Measurements from ENCODE around the gene TMEM201. TPM values are rescaled to one million over a fixed set of nuclear protein-coding genes. Genes with fewer than 3 reads are reported as not detected.

TMEM201 gene
- total RNA-seq, 1 experiment from 2014 or later: 68.3 TPM

DNA sequence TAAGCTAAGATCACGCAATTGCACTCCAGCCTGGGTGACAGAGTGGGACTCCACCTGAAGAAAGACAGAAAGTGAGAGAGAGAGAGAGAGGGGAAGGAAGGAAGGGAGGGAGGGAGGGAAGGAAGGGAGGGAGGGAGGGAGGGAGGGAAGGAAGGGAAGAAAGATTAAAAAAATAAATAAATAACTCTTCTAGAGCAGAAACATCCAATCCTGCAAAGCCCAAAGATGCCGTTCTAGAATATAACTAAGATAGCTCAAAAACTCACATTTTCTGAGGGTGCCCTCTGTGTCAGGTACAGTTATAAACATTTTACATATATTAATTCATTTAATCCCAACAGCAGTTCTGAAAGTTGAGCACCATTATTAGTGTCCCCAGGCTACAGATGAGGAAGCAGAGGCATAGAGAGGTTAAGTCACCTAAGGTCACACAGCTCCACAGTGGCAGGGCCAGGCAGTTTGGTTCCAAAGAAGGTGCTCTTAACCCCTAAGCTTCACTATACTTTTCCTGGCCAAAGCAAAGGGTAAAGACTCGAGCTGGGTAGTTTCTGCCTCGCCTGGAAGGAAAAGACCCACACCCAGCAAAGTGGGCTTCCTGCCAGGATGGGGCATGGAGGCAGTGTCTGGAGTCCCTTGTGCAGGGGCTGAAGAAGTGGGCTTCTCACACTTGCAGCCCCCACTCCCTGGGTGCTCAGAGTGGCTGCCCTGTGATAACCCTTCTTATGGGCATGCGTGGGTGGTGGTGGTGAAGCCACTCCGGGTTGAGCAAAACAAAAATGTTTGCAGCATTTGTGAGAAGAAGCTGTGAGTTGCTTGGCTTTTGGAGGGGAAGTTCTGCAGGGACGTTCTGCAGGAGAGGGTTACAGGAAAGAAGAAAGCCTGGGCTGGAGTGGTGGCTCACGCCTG is 54.9 kb downstream of the TMEM201 start:
- in situ Hi-C loops (cut with HindIII; ENCODE audit: low sequenced_read_pairs): no loop called here

GRCh38 chr1:9646037-9646436 is 57.3 kb downstream of the TMEM201 start:
- no peak for DNase-seq (ENCODE audit: low spot score)
- in situ Hi-C loops (cut with HindIII; ENCODE audit: low sequenced_read_pairs): no loop called here

More for the DNA sequence above, 54.9 kb downstream of the TMEM201 start:
- DNase-seq (ENCODE audit: low spot score): no peak

GRCh38 chr1:9648171-9648570 is 59.5 kb downstream of the TMEM201 start:
- in situ Hi-C loops (cut with HindIII; ENCODE audit: low sequenced_read_pairs): no loop called here
- no peak for DNase-seq (ENCODE audit: low spot score)

DNA sequence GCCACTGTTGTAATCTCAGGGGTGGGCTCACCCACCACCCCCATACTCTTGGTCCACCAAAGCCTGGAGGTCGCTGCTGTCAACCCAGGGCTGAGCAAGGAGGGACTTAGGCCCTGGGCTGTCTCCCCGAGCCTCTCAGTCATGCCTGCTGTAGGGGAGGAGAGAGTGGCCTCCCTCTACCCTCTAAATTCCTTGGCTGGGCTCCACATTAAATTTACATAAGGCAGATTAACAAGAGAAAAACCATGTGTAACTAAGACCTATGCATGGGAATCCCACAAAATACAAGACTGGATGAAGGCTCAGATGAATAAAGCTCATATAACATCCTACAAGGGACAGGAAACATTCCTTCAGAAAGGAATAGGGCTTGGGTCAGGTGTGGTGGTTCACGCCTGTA is 61.1 kb downstream of the TMEM201 start:
- in situ Hi-C loops (cut with HindIII; ENCODE audit: low sequenced_read_pairs): loop anchor here (25.0 kb wide), 1 partner anchor 138 kb away; no protein-coding TSS in a partner anchor
- no peak for DNase-seq (ENCODE audit: low spot score)

- no peak for DNase-seq (ENCODE audit: low spot score)
- in situ Hi-C loops (cut with HindIII; ENCODE audit: low sequenced_read_pairs): loop anchor here (25.0 kb wide), 1 partner anchor 136 kb away; no protein-coding TSS in a partner anchor
These were observed 62.5 kb downstream of the TMEM201 start for GRCh38 chr1:9651220-9651564.

- no peak for DNase-seq (ENCODE audit: low spot score)
- in situ Hi-C loops (cut with HindIII; ENCODE audit: low sequenced_read_pairs): loop anchor here (25.0 kb wide), 1 partner anchor 136 kb away; no protein-coding TSS in a partner anchor
These were observed 63.1 kb downstream of the TMEM201 start, which contains the start of gene PIK3CD for GRCh38 chr1:9651565-9652378. TSS of gene PIK3CD (plus strand) at chr1:9651731. CDS start at chr1:9710456, 58,725 bp downstream.

- in situ Hi-C loops (cut with HindIII; ENCODE audit: low sequenced_read_pairs): loop anchor here (25.0 kb wide), 1 partner anchor 135 kb away; no protein-coding TSS in a partner anchor
- DNase-seq (ENCODE audit: low spot score): no peak
These were observed 63.9 kb downstream of the TMEM201 start for GRCh38 chr1:9652379-9653209.

DNA sequence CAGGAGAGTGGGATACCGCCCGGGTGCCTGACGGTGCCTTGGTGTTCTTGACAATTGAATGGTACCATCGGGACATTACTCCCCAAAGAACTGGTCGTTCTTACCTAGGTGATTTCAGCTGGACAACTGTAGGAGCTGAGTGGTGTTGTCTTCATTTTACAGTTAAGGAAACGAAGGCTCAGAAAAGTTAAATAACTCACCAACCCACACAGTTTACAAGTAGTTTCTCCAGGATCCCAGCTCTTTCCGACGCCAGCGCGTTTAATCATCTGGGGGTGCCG is 64.4 kb downstream of the TMEM201 start:
- in situ Hi-C loops (cut with HindIII; ENCODE audit: low sequenced_read_pairs): loop anchor here (25.0 kb wide), 1 partner anchor 134 kb away; no protein-coding TSS in a partner anchor
- no peak for DNase-seq (ENCODE audit: low spot score)

- DNase-seq (ENCODE audit: low spot score): no peak
- in situ Hi-C loops (cut with HindIII; ENCODE audit: low sequenced_read_pairs): loop anchor here (25.0 kb wide), 1 partner anchor 134 kb away; no protein-coding TSS in a partner anchor
These were observed 64.9 kb downstream of the TMEM201 start for GRCh38 chr1:9653491-9654050.

DNA sequence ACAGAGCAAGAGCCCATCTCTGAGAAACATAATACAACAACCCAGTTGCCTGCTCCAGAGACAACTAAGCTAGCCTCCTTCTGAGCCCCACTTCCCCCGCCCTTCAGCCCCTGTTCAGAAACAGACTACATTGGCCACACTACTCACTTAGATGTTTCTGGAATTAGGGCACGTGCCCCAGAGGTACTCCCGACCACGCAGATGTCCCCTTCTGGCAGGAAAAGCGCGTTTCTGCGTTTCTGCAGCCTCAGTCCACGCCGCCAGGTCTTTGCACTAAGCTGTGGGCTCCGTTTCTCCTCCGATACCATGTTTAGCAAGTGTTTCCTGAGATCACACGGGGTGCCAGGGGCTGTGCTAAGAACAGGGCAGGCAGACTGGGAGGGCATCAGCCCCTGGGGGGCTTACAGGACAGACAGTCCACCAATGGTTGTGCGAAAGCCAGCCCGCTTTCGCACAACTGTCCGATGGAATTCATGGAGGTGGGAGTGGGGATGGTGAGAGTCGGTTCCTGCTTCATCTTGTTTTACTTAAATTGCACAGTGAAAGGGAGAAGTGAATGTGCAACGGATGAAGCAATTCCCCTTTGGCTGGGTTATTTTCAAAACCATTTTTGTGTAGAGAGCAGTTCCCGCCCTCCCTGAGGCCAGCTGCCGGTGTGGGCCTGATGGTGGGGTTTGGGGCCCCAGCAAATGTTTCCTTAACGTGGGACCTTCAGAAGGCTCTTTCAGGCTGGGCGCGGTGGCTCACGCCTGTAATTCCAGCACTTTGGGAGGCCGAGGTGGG is 65.5 kb downstream of the TMEM201 start:
- no peak for DNase-seq (ENCODE audit: low spot score)
- in situ Hi-C loops (cut with HindIII; ENCODE audit: low sequenced_read_pairs): loop anchor here (25.0 kb wide), 1 partner anchor 133 kb away; no protein-coding TSS in a partner anchor

- DNase-seq (ENCODE audit: low spot score): no peak
- in situ Hi-C loops (cut with HindIII; ENCODE audit: low sequenced_read_pairs): loop anchor here (25.0 kb wide), 1 partner anchor 132 kb away; no protein-coding TSS in a partner anchor
These were observed 66.4 kb downstream of the TMEM201 start for GRCh38 chr1:9654834-9655723.

GRCh38 chr1:9655836-9656235 is 67.1 kb downstream of the TMEM201 start:
- DNase-seq (ENCODE audit: low spot score): no peak
- in situ Hi-C loops (cut with HindIII; ENCODE audit: low sequenced_read_pairs): loop anchor here (25.0 kb wide), 1 partner anchor 131 kb away; no protein-coding TSS in a partner anchor

DNA sequence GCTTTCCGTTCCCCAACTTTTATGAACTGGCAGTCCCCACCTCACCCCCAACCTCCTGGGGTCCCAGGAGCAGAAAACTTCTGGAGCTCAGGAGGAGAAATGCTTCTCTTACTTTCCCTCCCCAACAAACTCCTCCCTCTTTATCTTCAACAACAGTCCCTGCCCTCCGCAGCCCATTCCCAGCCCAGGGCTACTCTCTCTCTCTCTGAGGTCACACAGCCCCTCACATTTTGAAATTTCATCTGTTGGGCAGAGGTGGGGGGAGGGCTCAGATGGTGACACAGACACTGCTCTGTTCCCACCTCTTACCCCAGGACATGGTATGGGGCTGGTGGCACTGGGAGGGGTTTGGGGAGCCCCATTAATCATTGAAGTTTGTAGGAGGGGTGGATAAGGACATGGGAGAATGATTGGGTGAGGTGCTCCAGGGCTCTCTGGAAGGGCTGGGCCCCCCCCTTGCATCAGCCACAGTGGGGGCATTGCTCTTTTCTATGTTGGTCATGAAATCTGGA is 68.9 kb downstream of the TMEM201 start:
- in situ Hi-C loops (cut with HindIII; ENCODE audit: low sequenced_read_pairs): loop anchor here (25.0 kb wide), 1 partner anchor 130 kb away; no protein-coding TSS in a partner anchor
- DNase-seq (ENCODE audit: low spot score): no peak

GRCh38 chr1:9658199-9658598 is 69.5 kb downstream of the TMEM201 start:
- in situ Hi-C loops (cut with HindIII; ENCODE audit: low sequenced_read_pairs): loop anchor here (25.0 kb wide), 1 partner anchor 129 kb away; no protein-coding TSS in a partner anchor
- no peak for DNase-seq (ENCODE audit: low spot score)

- in situ Hi-C loops (cut with HindIII; ENCODE audit: low sequenced_read_pairs): loop anchor here (25.0 kb wide), 1 partner anchor 128 kb away; no protein-coding TSS in a partner anchor
- DNase-seq (ENCODE audit: low spot score): no peak
These were observed 70.6 kb downstream of the TMEM201 start for GRCh38 chr1:9659328-9659727.

DNA sequence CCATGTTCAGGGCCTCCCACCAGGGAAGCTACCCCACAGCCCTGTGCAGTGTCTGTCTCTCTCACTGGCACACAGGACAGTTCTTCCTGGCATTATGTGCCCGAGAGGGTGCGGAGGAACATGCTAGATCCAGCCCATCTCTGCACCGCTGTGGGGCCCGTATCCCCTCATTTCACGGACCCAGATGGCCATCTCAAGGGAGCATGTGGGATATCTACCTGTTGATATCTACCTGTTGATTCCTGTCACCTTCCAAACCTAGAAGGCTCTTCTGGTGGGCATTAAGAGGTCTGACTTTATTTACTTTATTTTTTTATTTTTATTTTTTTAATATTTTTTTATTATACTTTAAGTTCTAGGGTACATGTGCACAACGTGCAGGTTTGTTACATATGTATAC is 74.5 kb downstream of the TMEM201 start:
- in situ Hi-C loops (cut with HindIII; ENCODE audit: low sequenced_read_pairs): loop anchor here (25.0 kb wide), 1 partner anchor 124 kb away; no protein-coding TSS in a partner anchor
- DNase-seq (ENCODE audit: low spot score): no peak
